HPDE6-E6E7 (cell line): ENCODE results near the gene NOS2.

Experiments
- DNase-seq: peaks from one replicate; pipeline ENCODE4 v3.0.0; 2011; ENCODE audit warnings: missing footprints; ENCODE audit errors: extremely low spot score

Gene NOS2

GRCh38 chr17:27819145-27819544, 18.8 kb upstream of the NOS2 start:
- DNase-seq = no peak

- no peak for DNase-seq
These were observed 18.2 kb upstream of the NOS2 start for GRCh38 chr17:27818401-27819105.

- DNase-seq = no peak
These were observed 17.4 kb upstream of the NOS2 start for GRCh38 chr17:27817731-27818130.

- no peak for DNase-seq
These were observed 16.6 kb upstream of the NOS2 start for GRCh38 chr17:27816946-27817345.

- DNase-seq = no peak
These were observed 11.6 kb upstream of the NOS2 start for GRCh38 chr17:27811961-27812360.

- DNase-seq = no peak
These were observed 10.7 kb upstream of the NOS2 start for GRCh38 chr17:27810902-27811557.

GRCh38 chr17:27810211-27810901, 10.0 kb upstream of the NOS2 start:
- DNase-seq = no peak

- no peak for DNase-seq
These were observed 9.2 kb upstream of the NOS2 start for GRCh38 chr17:27809555-27809954.

- no peak for DNase-seq
These were observed 8.3 kb upstream of the NOS2 start for GRCh38 chr17:27808628-27809027.

- DNase-seq = no peak
These were observed 7.5 kb upstream of the NOS2 start for GRCh38 chr17:27807567-27808470.

- peak; percentile 83 for DNase-seq
These were observed 5.3 kb upstream of the NOS2 start for GRCh38 chr17:27805520-27806146.

- DNase-seq = no peak
These were observed 3.8 kb upstream of the NOS2 start for GRCh38 chr17:27804113-27804512.

- DNase-seq = no peak
These were observed 2.8 kb upstream of the NOS2 start for GRCh38 chr17:27802962-27803680.

GRCh38 chr17:27802033-27802432, 1.7 kb upstream of the NOS2 start:
- DNase-seq = no peak

- no peak for DNase-seq
These were observed 2.0 kb downstream of the NOS2 start for GRCh38 chr17:27798376-27798775.

GRCh38 chr17:27797390-27798091, 2.8 kb downstream of the NOS2 start:
- DNase-seq = no peak

GRCh38 chr17:27793906-27794569, 6.3 kb downstream of the NOS2 start:
- DNase-seq = no peak

GRCh38 chr17:27793168-27793905, 7.0 kb downstream of the NOS2 start:
- no peak for DNase-seq

GRCh38 chr17:27792095-27792494, 8.2 kb downstream of the NOS2 start:
- no peak for DNase-seq
